ENCODE data around the gene SF3B3. TPM values are rescaled to one million over a fixed set of nuclear protein-coding genes. Genes with fewer than 3 reads are reported as not detected.
"Not testable (repeated sequence)": the region's sequence is repeated elsewhere in the genome, so short reads cannot be mapped to it uniquely, and the experiment has no call there.

Gene SF3B3
- total RNA-seq, 1 experiment from 2014 or later, result 253 TPM

DNA sequence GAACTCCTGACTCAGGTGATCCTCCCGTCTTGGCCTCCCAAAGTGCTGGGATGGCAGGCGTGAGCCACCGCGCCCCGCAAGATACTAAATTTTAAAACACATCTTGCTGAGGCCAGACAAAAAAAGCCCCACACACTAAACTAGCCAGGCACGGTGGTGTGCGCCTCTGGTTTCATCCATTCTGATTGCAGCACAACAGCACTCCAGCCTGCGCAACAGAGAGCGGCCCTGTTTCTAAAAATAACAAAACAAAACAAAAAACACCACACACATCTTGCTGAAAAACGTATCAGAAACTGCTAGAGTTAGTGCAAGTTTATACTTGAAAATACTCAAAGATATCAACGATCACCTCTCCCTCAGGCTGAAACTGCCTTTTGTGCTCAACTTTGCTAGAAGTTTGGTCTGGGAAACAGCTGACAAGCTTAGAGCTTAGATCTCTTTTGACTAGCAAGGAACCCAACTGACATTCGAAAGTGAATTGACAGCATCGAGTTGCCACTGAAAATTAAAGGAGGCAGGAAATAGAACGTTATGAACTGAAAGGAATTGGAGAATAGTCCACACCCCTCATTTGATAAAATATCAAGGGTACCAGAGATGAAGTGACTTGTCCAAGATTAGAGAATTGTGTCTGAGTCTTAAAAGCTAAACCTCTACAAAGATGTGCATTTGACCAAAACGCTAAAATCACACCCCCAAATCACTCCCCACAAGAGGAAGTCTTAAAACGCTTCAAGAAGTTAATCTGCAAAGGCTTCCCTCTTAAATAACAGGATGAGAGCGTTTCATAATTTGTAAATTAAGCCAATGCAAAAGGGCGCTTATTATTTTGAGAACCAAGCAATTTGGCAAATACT lies 1.2 kb upstream of the SF3B3 start:
- Histone ChIP-seq H3K9me3 (ENCODE audit: control insufficient read depth, insufficient read depth, low read depth, low read length) (no peaks in the 10 kb centered on the region), H3K36me3 (ENCODE audit: control insufficient read depth, insufficient read depth, low read length) (peaks cover 12% of the 10 kb centered on the region), H3K27ac (ENCODE audit: low read length) (peak overlapping the region; percentile 99), H3K4me1 (ENCODE audit: control insufficient read depth, insufficient read depth, low read length) (peaks cover 15% of the 10 kb centered on the region), H3K27me3 (ENCODE audit: control insufficient read depth, insufficient read depth, low read length) (no peaks in the 10 kb centered on the region), H3K4me3 (ENCODE audit: low read depth in 2 of 2, low read length in 2 of 2) (peak overlapping the region; percentile 79 to 99)
- ATAC-seq (no peak), DNase-seq (ENCODE audit: low read depth, low spot score) (no peak)
- POLR2A ChIA-PET, result interaction anchor here (0.6 to 0.7 kb wide), 3 partner anchors 24 to 394 kb away, joined by 3 to 4 read pairs (median 3); no protein-coding TSS in a partner anchor
- no TSS peak for BruUV-seq (replicated peaks)
- intact Hi-C loops (cut with micrococcal nuclease; ENCODE audit: unreplicated experiment), result no loop called here
- in situ Hi-C loops (cut with HindIII; ENCODE audit: low pct_unique_long_range_greater_than_20kb, low sequenced_read_pairs), result no loop called here
- CTCF ChIA-PET, result no interaction called here
- TF ChIP-seq POLR2AphosphoS5 (IDR thresholded peaks at IDR 0.05; ENCODE audit: low read depth, low read length) (no peak), SIN3A (IDR thresholded peaks at IDR 0.05; ENCODE audit: borderline replicate concordance, insufficient read depth, low read depth, low read length) (no peak), TCF7L2 (IDR thresholded peaks at IDR 0.05; ENCODE audit: low read depth, low read length) (no peak)
- TF ChIP-seq, protein P1, sequence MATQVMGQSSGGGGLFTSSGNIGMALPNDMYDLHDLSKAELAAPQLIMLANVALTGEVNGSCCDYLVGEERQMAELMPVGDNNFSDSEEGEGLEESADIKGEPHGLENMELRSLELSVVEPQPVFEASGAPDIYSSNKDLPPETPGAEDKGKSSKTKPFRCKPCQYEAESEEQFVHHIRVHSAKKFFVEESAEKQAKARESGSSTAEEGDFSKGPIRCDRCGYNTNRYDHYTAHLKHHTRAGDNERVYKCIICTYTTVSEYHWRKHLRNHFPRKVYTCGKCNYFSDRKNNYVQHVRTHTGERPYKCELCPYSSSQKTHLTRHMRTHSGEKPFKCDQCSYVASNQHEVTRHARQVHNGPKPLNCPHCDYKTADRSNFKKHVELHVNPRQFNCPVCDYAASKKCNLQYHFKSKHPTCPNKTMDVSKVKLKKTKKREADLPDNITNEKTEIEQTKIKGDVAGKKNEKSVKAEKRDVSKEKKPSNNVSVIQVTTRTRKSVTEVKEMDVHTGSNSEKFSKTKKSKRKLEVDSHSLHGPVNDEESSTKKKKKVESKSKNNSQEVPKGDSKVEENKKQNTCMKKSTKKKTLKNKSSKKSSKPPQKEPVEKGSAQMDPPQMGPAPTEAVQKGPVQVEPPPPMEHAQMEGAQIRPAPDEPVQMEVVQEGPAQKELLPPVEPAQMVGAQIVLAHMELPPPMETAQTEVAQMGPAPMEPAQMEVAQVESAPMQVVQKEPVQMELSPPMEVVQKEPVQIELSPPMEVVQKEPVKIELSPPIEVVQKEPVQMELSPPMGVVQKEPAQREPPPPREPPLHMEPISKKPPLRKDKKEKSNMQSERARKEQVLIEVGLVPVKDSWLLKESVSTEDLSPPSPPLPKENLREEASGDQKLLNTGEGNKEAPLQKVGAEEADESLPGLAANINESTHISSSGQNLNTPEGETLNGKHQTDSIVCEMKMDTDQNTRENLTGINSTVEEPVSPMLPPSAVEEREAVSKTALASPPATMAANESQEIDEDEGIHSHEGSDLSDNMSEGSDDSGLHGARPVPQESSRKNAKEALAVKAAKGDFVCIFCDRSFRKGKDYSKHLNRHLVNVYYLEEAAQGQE (IDR thresholded peaks at IDR 0.05; ENCODE audit: insufficient read depth in 1 of 2, low read depth in 2 of 2, low read length in 1 of 2), result no peak
- TF ChIP-seq, protein P2, sequence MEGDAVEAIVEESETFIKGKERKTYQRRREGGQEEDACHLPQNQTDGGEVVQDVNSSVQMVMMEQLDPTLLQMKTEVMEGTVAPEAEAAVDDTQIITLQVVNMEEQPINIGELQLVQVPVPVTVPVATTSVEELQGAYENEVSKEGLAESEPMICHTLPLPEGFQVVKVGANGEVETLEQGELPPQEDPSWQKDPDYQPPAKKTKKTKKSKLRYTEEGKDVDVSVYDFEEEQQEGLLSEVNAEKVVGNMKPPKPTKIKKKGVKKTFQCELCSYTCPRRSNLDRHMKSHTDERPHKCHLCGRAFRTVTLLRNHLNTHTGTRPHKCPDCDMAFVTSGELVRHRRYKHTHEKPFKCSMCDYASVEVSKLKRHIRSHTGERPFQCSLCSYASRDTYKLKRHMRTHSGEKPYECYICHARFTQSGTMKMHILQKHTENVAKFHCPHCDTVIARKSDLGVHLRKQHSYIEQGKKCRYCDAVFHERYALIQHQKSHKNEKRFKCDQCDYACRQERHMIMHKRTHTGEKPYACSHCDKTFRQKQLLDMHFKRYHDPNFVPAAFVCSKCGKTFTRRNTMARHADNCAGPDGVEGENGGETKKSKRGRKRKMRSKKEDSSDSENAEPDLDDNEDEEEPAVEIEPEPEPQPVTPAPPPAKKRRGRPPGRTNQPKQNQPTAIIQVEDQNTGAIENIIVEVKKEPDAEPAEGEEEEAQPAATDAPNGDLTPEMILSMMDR (IDR thresholded peaks at IDR 0.05), result no peak

DNA sequence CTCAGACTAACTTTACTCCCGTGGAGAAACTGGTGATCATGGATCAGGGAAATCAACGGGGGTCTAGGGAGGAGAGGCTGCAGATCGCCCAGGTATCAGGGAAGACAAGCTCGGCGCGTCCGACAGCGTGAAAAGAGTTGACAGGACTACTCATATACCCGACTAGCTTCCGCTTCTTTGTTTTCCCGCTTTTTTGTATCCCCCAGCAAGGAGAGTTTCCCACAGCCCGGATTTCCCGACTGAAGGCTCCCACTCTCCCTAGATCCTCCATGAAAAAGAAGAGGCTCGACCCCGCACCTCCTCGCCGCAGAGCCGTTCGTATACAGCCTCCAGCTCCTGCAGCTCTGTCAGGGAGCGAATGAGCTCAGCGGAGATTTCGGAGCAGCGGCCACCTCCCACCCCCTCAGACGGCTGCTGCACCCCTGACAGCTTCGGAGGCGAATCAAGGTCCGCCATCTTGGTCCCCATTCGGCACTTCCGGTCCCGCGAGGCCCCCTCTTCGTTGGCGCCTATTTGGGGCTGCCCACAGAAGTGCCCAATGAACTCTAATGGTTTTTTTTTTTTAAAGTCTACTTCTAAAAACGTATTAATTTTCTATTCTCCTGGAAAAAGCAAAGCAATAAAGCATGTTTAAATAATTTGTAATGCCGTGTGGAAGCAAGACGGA lies 407 bp upstream of the SF3B3 start, which contains the start of gene COG4:
Gene COG4, minus strand, starts transcription at position 479 of the 667 bp plus-strand sequence. Its CDS starts 11 bp downstream, at position 468.
- DNase-seq (ENCODE audit: low read depth, low spot score) (peak; percentile 42), ATAC-seq (peak; percentile 87)
- CTCF ChIA-PET, result no interaction called here
- Histone ChIP-seq H3K27ac (ENCODE audit: low read length) (peak within 1 kb of the TSS; percentile 99), H3K4me1 (ENCODE audit: control insufficient read depth, insufficient read depth, low read length) (peaks cover 15% of the 10 kb centered on the region), H3K27me3 (ENCODE audit: control insufficient read depth, insufficient read depth, low read length) (no peaks in the 10 kb centered on the region), H3K36me3 (ENCODE audit: control insufficient read depth, insufficient read depth, low read length) (peaks cover 12% of the 10 kb centered on the region), H3K9me3 (ENCODE audit: control insufficient read depth, insufficient read depth, low read depth, low read length) (no peaks in the 10 kb centered on the region), H3K4me3 (ENCODE audit: low read depth in 2 of 2, low read length in 2 of 2) (peak within 1 kb of the TSS; percentile 79 to 99)
- intact Hi-C loops (cut with micrococcal nuclease; ENCODE audit: unreplicated experiment), result no loop called here
- in situ Hi-C loops (cut with HindIII; ENCODE audit: low pct_unique_long_range_greater_than_20kb, low sequenced_read_pairs), result no loop called here
- BruUV-seq (replicated peaks), result TSS peak; percentile 96
- POLR2A ChIA-PET, result interaction anchor here (0.6 to 0.7 kb wide), 2 partner anchors 123 to 395 kb away, joined by 3 to 4 read pairs; no protein-coding TSS in a partner anchor
- peak; percentile 49; the same call in 1 of the 2 replicates for TF ChIP-seq SIN3A (IDR thresholded peaks at IDR 0.05; ENCODE audit: borderline replicate concordance, insufficient read depth, low read depth, low read length)
- peak; percentile 36; the same call in 1 of the 2 replicates for TF ChIP-seq POLR2AphosphoS5 (IDR thresholded peaks at IDR 0.05; ENCODE audit: low read depth, low read length)
- TF ChIP-seq TCF7L2 (IDR thresholded peaks at IDR 0.05; ENCODE audit: low read depth, low read length), result no peak
- TF ChIP-seq, protein P2 (IDR thresholded peaks at IDR 0.05), result no peak
- TF ChIP-seq, protein P1 (IDR thresholded peaks at IDR 0.05; ENCODE audit: insufficient read depth in 1 of 2, low read depth in 2 of 2, low read length in 1 of 2), result 0 out of 4 replicates have a peak, but pooled peaks of 1 of the 2 experiments have one; percentile 34

DNA sequence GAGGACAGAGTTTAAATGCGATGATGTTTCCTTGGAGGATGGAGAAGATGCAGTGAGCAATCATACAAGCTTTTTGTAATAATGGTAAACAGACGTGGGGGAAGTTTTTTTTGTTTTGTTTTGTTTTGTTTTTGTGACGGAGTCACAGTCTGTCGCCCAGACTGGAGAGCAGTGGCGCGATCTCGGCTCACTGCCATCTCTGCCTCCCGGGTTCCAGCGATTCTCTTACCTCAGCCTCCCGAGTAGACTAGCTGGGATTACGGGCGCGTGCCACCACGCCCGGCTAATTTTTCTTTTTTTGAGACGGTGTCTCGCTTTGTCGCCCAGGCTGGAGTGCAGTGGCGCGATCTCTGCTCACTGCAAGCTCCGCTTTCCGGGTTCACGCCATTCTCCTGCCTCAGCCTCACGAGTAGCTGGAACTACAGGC lies 796 bp downstream of the SF3B3 start:
- POLR2A ChIA-PET, result interaction anchor here (0.6 kb wide), 2 partner anchors 38 to 71 kb away, joined by 5 to 11 read pairs; no protein-coding TSS in a partner anchor
- ATAC-seq, result peak; percentile 45; the same call in 1 of the 2 replicates
- H3K27me3 ChIP-seq (ENCODE audit: control insufficient read depth, insufficient read depth, low read length); H3K9me3 ChIP-seq (ENCODE audit: control insufficient read depth, insufficient read depth, low read depth, low read length); in situ Hi-C loops (cut with HindIII; ENCODE audit: low pct_unique_long_range_greater_than_20kb, low sequenced_read_pairs); CTCF ChIA-PET; intact Hi-C loops (cut with micrococcal nuclease; ENCODE audit: unreplicated experiment); DNase-seq (ENCODE audit: low read depth, low spot score): not testable (repeated sequence)
- Histone ChIP-seq H3K4me1 (ENCODE audit: control insufficient read depth, insufficient read depth, low read length) (peaks cover 15% of the 10 kb centered on the region), H3K36me3 (ENCODE audit: control insufficient read depth, insufficient read depth, low read length) (peaks cover 15% of the 10 kb centered on the region), H3K27ac (ENCODE audit: low read length) (peak overlapping the region; percentile 99), H3K4me3 (ENCODE audit: low read depth in 2 of 2, low read length in 2 of 2) (peak overlapping the region; percentile 79 to 99)
- TSS peak; percentile 91 for BruUV-seq (replicated peaks)
